Stomach (tissue), 9 donors: ENCODE results near the gene LCP2. TPM values are rescaled to one million over a fixed set of nuclear protein-coding genes. Genes with fewer than 3 reads are reported as not detected.
A peak's percentile ranks its signal among the peaks of the same experiment; 100 is the strongest.

Experiments used
- DNase-seq, 2 donors: peaks; one replicate each; pipeline versions ENCODE4 v3.0.0 to v3.0.0-alpha.2; 2013 to 2019
- H3K27ac ChIP-seq, 5 donors: fragments of 200-600 bp in 4 of 5; sonication (generic) in 4 of 5; one replicate each; pipeline ENCODE4 v1.5.1; 2013 to 2019; ENCODE audit warnings: mild to moderate bottlenecking in 1 of 5, moderate library complexity in 1 of 5
- H3K27me3 ChIP-seq, 3 donors: fragments of 200-600 bp; sonication (generic); one replicate each; pipeline ENCODE4 v1.5.1; 2017 to 2019; ENCODE audit warnings: mixed run types in 1 of 3
- H3K36me3 ChIP-seq, 4 donors: fragments of 200-600 bp; sonication (generic); 1 replicate in 3 of 4; 2 replicates in 1 of 4; pipeline ENCODE4 v1.5.1; 2016 to 2019
- H3K4me1 ChIP-seq, 4 donors: fragments of 200-600 bp; sonication (generic); one replicate each; pipeline ENCODE4 v1.5.1; 2016 to 2019
- H3K4me3 ChIP-seq, 4 donors: fragments of 200-600 bp; sonication (generic) in 3 of 4; one replicate each; pipeline ENCODE4 v1.5.1; 2016 to 2019; ENCODE audit warnings: mild to moderate bottlenecking in 1 of 4
- H3K9me3 ChIP-seq, 4 donors: fragments of 200-600 bp; sonication (generic); one replicate each; pipeline ENCODE4 v1.5.1; 2016 to 2019
- EP300 ChIP-seq: sonication (generic); formaldehyde crosslinking; IDR thresholded peaks from one replicate; pipeline ENCODE4 v1.6.1; 2017; ENCODE audit warnings: antibody characterized with exemption
- POLR2A ChIP-seq, 4 donors: fragments of 450-650 bp; IDR thresholded peaks; one replicate each; pipeline ENCODE4 v1.6.1; 2016; ENCODE audit warnings: antibody characterized with exemption in 4 of 4, control low read depth in 2 of 4, mild to moderate bottlenecking in 1 of 4, moderate library complexity in 1 of 4
- POLR2AphosphoS5 ChIP-seq, 3 donors: sonication (generic); formaldehyde crosslinking; IDR thresholded peaks; one replicate each; pipeline ENCODE4 v1.6.1; 2016; ENCODE audit warnings: antibody characterized with exemption in 3 of 3
- WGBS, 5 donors: extraction: QIAGEN DNeasy Blood & Tissue Kit in 3 of 5; methylation state at CpG; one replicate each; pipeline versions ENCODE4 v1.1.5 to v1.1.7; 2013 to 2018; 5-methylcytosine and 5-hydroxymethylcytosine counted together
- intact Hi-C: fragments of 100-400 bp; cut with DNase I; formaldehyde crosslinking; loops from one replicate; pipeline ENCODE4 v1.15.1; 2023; ENCODE audit warnings: low total_unique reads
- polyA plus RNA-seq, 3 donors: library from polyadenylated mRNA; stranded (reverse); fragments of 200-250 nt; gene quantifications; one replicate each; pipeline ENCODE4 v1.2.3, GENCODE V29; 2013
- total RNA-seq, 5 donors: library from RNA; depleted of rRNA; stranded (reverse); fragments of >200 nt; gene quantifications; one replicate each; pipeline versions ENCODE4 v1.1.0 to v1.2.3, GENCODE V29; 2014 to 2016
- TF ChIP-seq, protein P1 (sequence below), 7 experiments: fragments of 450-650 bp in 4 of 7; fragments of 200-600 bp in 3 of 7; sonication (generic) in 3 of 7; IDR thresholded peaks; one replicate each; pipeline ENCODE4 v1.5.1; 2016 to 2019; ENCODE audit warnings: antibody characterized with exemption in 7 of 7, control low read depth in 2 of 7, mild to moderate bottlenecking in 1 of 7
- donor health status: healthy with polysubstance abuse.
- donor health status: Bipolar disorder and iron deficiency.
- donor health status: healthy.

The LCP2 gene
- total and polyA plus RNA-seq, 8 donors = 0.58 to 69.4 (median 16.8) TPM

DNA sequence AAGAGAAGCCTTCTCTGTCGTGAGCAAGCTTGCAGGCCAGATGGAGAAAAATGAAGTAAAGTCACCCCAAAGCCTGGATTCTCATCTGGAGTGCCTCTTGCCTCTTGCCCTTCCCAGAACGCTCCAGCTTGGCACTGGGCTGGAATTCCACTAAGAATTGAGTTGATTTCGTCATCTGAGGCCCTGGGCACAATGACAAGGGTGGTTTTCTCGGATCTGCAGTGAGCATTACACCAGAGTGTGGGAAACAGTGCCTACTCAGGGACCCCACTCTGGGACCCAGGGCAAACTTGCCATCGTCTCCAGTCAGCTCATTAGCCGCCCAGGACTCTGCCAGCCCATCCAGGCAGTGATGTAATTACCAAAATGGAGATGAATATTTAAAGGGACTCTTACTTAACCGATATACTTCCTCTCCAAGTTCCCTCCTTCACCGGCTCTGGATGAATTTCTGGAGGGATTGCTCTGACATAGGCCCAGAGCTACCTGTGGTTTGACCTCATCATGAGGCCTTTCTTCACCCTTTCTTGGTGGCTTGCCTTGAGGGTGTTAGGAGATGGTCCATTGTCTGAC, 44.7 kb upstream of the LCP2 start:
- TF ChIP-seq POLR2AphosphoS5 (IDR thresholded peaks at IDR 0.05) (no peak), EP300 (no peak), POLR2A (IDR thresholded peaks at IDR 0.05) (no peak)
- TF ChIP-seq, protein P1, sequence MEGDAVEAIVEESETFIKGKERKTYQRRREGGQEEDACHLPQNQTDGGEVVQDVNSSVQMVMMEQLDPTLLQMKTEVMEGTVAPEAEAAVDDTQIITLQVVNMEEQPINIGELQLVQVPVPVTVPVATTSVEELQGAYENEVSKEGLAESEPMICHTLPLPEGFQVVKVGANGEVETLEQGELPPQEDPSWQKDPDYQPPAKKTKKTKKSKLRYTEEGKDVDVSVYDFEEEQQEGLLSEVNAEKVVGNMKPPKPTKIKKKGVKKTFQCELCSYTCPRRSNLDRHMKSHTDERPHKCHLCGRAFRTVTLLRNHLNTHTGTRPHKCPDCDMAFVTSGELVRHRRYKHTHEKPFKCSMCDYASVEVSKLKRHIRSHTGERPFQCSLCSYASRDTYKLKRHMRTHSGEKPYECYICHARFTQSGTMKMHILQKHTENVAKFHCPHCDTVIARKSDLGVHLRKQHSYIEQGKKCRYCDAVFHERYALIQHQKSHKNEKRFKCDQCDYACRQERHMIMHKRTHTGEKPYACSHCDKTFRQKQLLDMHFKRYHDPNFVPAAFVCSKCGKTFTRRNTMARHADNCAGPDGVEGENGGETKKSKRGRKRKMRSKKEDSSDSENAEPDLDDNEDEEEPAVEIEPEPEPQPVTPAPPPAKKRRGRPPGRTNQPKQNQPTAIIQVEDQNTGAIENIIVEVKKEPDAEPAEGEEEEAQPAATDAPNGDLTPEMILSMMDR (IDR thresholded peaks at IDR 0.05) = no peak
- Histone ChIP-seq H3K27me3 (peaks cover 0 to 4% (median 0%) of the 10 kb centered on the region in 3 donors), H3K27ac (no peak overlapping the region), H3K4me3 (no peak overlapping the region), H3K4me1 (peaks cover 0 to 18% (median 0%) of the 10 kb centered on the region in 4 donors), H3K9me3 (peaks cover 0 to 4% (median 0%) of the 10 kb centered on the region in 4 donors), H3K36me3 (no peaks in the 10 kb centered on the region)
- intact Hi-C loops = loop anchor here (10.0 kb wide), 1 partner anchor 77 kb away; no protein-coding TSS in a partner anchor
- 73 to 88% (median 82%) methylated on average over 8 of the region's 8 CpGs for WGBS, 5 donors
- DNase-seq = no peak

DNA sequence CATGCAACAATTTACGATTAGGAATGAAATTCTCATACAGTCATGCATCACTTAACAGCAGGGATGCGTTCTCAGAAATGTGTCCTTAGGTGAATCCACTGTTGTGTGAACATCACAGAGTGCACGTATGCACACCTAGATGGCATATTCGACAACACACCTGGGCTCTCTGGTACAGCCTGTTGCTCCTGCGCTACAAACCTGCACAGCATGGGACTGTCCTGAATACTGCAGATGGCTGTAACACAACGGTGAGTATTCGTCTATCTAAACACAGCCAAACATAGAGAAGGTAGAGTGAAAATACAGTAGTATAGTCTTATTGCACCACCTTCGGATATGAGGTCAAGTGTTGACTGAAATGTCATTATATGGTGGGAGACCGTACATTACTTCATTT, 44.0 kb upstream of the LCP2 start:
- 90 to 96% (median 94%) methylated on average over 9 of the region's 9 CpGs for WGBS, 5 donors
- no peak for DNase-seq
- intact Hi-C loops = loop anchor here (10.0 kb wide), 1 partner anchor 77 kb away; no protein-coding TSS in a partner anchor
- Histone ChIP-seq H3K36me3 (no peaks in the 10 kb centered on the region), H3K4me1 (peaks cover 0 to 25% (median 0%) of the 10 kb centered on the region in 4 donors), H3K27ac (no peak overlapping the region), H3K4me3 (no peak overlapping the region), H3K9me3 (peaks cover 0 to 4% (median 0%) of the 10 kb centered on the region in 4 donors), H3K27me3 (peaks cover 0 to 4% (median 0%) of the 10 kb centered on the region in 3 donors)
- TF ChIP-seq POLR2A (IDR thresholded peaks at IDR 0.05) (no peak), POLR2AphosphoS5 (IDR thresholded peaks at IDR 0.05) (no peak), EP300 (no peak)
- TF ChIP-seq, protein P1 (IDR thresholded peaks at IDR 0.05) = no peak

DNA sequence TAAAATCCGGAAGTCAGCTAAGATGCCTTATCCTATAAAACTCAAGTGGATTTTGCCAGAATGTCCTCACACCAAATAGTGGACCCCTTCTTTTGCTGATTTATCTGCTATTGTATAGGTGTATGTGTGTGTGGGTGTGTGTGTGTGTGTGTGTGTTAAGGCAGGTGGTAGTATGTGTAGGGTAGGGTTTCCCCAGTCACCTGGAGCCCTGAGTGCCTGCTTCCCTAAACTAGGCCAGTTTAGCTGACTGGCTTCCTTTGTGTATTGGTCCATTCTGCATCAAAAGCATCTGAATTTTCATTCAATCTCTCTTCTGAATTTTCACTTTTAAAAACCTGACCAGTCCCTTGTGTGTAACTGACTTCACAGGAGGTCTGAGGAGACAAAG, 42.2 kb upstream of the LCP2 start:
- intact Hi-C loops = loop anchor here (10.0 kb wide), 1 partner anchor 75 kb away; no protein-coding TSS in a partner anchor
- DNase-seq = no peak
- H3K27me3 ChIP-seq = no peaks in the 10 kb centered on the region
- H3K4me1 ChIP-seq = peaks cover 0 to 38% (median 0%) of the 10 kb centered on the region in 4 donors
- H3K27ac ChIP-seq = no peak overlapping the region
- H3K9me3 ChIP-seq = no peaks in the 10 kb centered on the region
- no peaks in the 10 kb centered on the region for H3K36me3 ChIP-seq
- WGBS, 5 donors = 90 to 96% (median 93%) methylated on average over 1 of the region's 1 CpG
- no peak overlapping the region for H3K4me3 ChIP-seq
- TF ChIP-seq, protein P1 (IDR thresholded peaks at IDR 0.05) = no peak
- TF ChIP-seq POLR2AphosphoS5 (IDR thresholded peaks at IDR 0.05) (no peak), POLR2A (IDR thresholded peaks at IDR 0.05) (no peak), EP300 (no peak)

DNA sequence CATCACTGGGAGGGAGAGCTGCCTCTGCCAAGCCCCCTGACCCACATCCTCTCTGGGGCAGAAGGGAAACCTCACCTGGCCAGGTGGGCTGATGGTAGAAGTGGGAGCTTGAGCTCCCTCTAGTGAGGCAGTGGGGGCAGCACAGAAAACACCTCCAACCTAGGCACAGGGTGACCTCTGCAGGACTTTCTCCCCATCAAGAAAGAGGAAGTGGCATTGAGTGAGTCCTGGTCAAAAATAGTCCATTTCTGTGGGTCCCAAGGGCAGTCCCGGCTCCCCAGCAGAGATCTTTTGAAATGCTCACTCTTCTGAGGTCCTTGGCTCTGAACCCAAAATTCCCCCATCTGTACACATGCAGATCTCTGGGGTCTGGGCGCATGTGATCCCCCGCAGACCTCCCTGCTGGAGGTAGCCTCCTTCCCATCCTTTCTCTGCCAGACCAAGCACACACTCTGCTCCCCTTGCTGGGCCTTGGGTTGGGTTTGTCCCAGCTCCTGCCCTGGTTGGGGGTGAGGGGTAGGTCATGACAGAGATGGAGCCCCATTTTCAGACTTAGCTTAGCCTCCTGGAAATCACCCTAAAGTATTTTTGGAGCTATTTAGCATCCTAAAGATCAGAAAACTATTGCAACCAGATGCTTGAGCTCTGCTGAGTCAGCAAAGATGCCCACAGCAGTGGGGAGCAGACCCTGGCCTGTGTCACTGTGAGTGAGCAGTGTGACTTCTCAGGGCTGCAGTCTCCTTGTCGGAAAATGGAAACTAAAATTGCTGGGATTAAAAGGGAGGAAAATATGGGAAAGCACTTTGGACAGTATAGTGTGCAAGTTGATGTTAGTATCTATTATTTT, 41.6 kb upstream of the LCP2 start:
- Histone ChIP-seq H3K9me3 (no peaks in the 10 kb centered on the region), H3K36me3 (no peaks in the 10 kb centered on the region), H3K4me1 (peaks cover 0 to 43% (median 0%) of the 10 kb centered on the region in 4 donors), H3K27ac (no peak overlapping the region), H3K27me3 (no peaks in the 10 kb centered on the region), H3K4me3 (no peak overlapping the region)
- DNase-seq = peak; percentile 43 to 49
- WGBS, 5 donors = 76 to 87% (median 85%) methylated on average over 4 of the region's 4 CpGs
- no peak for TF ChIP-seq POLR2AphosphoS5 (IDR thresholded peaks at IDR 0.05)
- TF ChIP-seq, protein P1 (IDR thresholded peaks at IDR 0.05) = peak in 5 of 7 experiments; percentile 20 to 56 (median 38)
- intact Hi-C loops = no loop called here
